HEK293 (cell line): ENCODE data around the gene TRAF3IP1.
"Not testable (repeated sequence)": the region's sequence is repeated elsewhere in the genome, so short reads cannot be mapped to it uniquely, and the experiment has no call there.

Experiments used
- CTCF ChIA-PET: fragments of 350-600 bp; formaldehyde crosslinking; extraction: SDS; loops from one replicate; lab custom pipeline; 2021; ENCODE audit warnings: antibody characterized with exemption; lab: Yijun Ruan, JAX
- POLR2A ChIA-PET: fragments of 300-600 bp; formaldehyde crosslinking; extraction: SDS; loops from one replicate; lab custom pipeline; 2020; ENCODE audit warnings: antibody characterized with exemption, inconsistent platforms; lab: Yijun Ruan, JAX
- H3K27ac ChIP-seq: fragments of 200-500 bp; sonication (Bioruptor generic); 2 replicates; pipeline ENCODE4 v1.5.1; 2014; ENCODE audit warnings: low read depth, low read length, control low read depth, inconsistent platforms; ENCODE audit errors: extremely low read depth
- H3K36me3 ChIP-seq, 2 experiments: fragments of 200-500 bp in 1 of 2; sonication (Bioruptor generic) in 1 of 2; 1 replicate in 1 of 2; 2 replicates in 1 of 2; pipeline ENCODE4 v1.5.1; 2014 to 2017; ENCODE audit warnings: inconsistent platforms in 2 of 2, low read length in 2 of 2; ENCODE audit not compliant: control insufficient read depth in 2 of 2, insufficient read depth in 1 of 2
- H3K4me1 ChIP-seq: fragments of 200-500 bp; sonication (Bioruptor generic); 2 replicates; pipeline ENCODE4 v1.5.1; 2014; ENCODE audit warnings: mild to moderate bottlenecking, low read length, inconsistent platforms; ENCODE audit not compliant: control insufficient read depth, insufficient read depth
- H3K4me3 ChIP-seq: 2 replicates; pipeline ENCODE4 v1.5.1; 2011; ENCODE audit warnings: low read depth, mild to moderate bottlenecking, control low read depth, low read length, moderate library complexity
- H3K9me3 ChIP-seq: fragments of 200-500 bp; sonication (Bioruptor generic); 2 replicates; pipeline ENCODE4 v1.5.1; 2014; ENCODE audit warnings: low read depth, low read length, inconsistent platforms; ENCODE audit not compliant: control insufficient read depth, insufficient read depth
- BCL11A ChIP-seq: fragments of 450-650 bp; formaldehyde crosslinking; IDR thresholded peaks from 2 replicates; pipeline ENCODE4 v1.5.1; 2016; ENCODE audit warnings: low read depth, missing biosample characterization, missing genetic modification characterization
- IKZF3 ChIP-seq: fragments of 450-650 bp; IDR thresholded peaks from 2 replicates; pipeline ENCODE4 v1.5.0; 2018; ENCODE audit warnings: missing biosample characterization, mild to moderate bottlenecking, missing genetic modification characterization, moderate library complexity
- REPIN1 ChIP-seq: fragments of 450-650 bp; formaldehyde crosslinking; IDR thresholded peaks from 2 replicates; pipeline ENCODE4 v1.5.1; 2017; ENCODE audit warnings: missing biosample characterization, missing genetic modification characterization, low read depth
- SCRT2 ChIP-seq: fragments of 450-650 bp; formaldehyde crosslinking; IDR thresholded peaks from 2 replicates; pipeline ENCODE4 v1.5.1; 2016; ENCODE audit warnings: missing biosample characterization, missing genetic modification characterization
- TCF7L2 ChIP-seq: IDR thresholded peaks from 2 replicates; pipeline ENCODE4 v1.6.1; 2011; ENCODE audit warnings: low read depth, mild to moderate bottlenecking, inconsistent platforms, low read length, moderate library complexity, borderline replicate concordance
- ZEB2 ChIP-seq: fragments of 450-650 bp; formaldehyde crosslinking; IDR thresholded peaks from 2 replicates; pipeline ENCODE4 v1.5.1; 2016; ENCODE audit warnings: missing biosample characterization, missing genetic modification characterization
- ZNF214 ChIP-seq: fragments of 450-650 bp; formaldehyde crosslinking; IDR thresholded peaks from 2 replicates; pipeline ENCODE4 v1.5.1; 2017; ENCODE audit warnings: missing biosample characterization, mild to moderate bottlenecking, missing genetic modification characterization, borderline replicate concordance
- ZNF324 ChIP-seq: fragments of 450-650 bp; formaldehyde crosslinking; IDR thresholded peaks from 2 replicates; pipeline ENCODE4 v1.5.1; 2016; ENCODE audit warnings: missing biosample characterization, missing genetic modification characterization
- ZNF362 ChIP-seq: fragments of 450-650 bp; formaldehyde crosslinking; IDR thresholded peaks from 2 replicates; pipeline ENCODE4 v1.5.1; 2016; ENCODE audit warnings: missing biosample characterization, missing genetic modification characterization
- ZNF366 ChIP-seq: fragments of 450-650 bp; formaldehyde crosslinking; conservative IDR thresholded peaks from 2 replicates; pipeline ENCODE4 v1.5.1; 2016; ENCODE audit warnings: missing biosample characterization, missing genetic modification characterization
- ZNF433 ChIP-seq: fragments of 450-650 bp; formaldehyde crosslinking; IDR thresholded peaks from 2 replicates; pipeline ENCODE4 v1.5.1; 2016; ENCODE audit warnings: missing biosample characterization, missing genetic modification characterization, low read depth
- ZNF585B ChIP-seq: fragments of 450-650 bp; formaldehyde crosslinking; IDR thresholded peaks from 2 replicates; pipeline ENCODE4 v1.5.1; 2016; ENCODE audit warnings: missing biosample characterization, missing genetic modification characterization
- ZNF621 ChIP-seq: fragments of 450-650 bp; formaldehyde crosslinking; IDR thresholded peaks from 2 replicates; pipeline ENCODE4 v1.5.1; 2017; ENCODE audit warnings: missing biosample characterization, missing genetic modification characterization
- ZNF639 ChIP-seq: fragments of 450-650 bp; formaldehyde crosslinking; IDR thresholded peaks from 2 replicates; pipeline ENCODE4 v1.5.1; 2016; ENCODE audit warnings: missing biosample characterization, missing genetic modification characterization
- ZNF704 ChIP-seq: fragments of 450-650 bp; formaldehyde crosslinking; IDR thresholded peaks from 2 replicates; pipeline ENCODE4 v1.5.1; 2016; ENCODE audit warnings: missing biosample characterization, missing genetic modification characterization
- ZNF830 ChIP-seq: fragments of 450-650 bp; IDR thresholded peaks from 2 replicates; pipeline ENCODE4 v1.5.0; 2018; ENCODE audit warnings: missing biosample characterization, missing genetic modification characterization, low read depth, mild to moderate bottlenecking, moderate library complexity
- TF ChIP-seq, protein P1 (sequence below): fragments of 450-650 bp; formaldehyde crosslinking; IDR thresholded peaks from 2 replicates; pipeline ENCODE4 v1.5.1; 2016; ENCODE audit warnings: missing biosample characterization, missing genetic modification characterization

TRAF3IP1 gene

GRCh38 chr2:238320246-238320647 lies at the start of gene TRAF3IP1 (continued):
- TF ChIP-seq, protein P1, sequence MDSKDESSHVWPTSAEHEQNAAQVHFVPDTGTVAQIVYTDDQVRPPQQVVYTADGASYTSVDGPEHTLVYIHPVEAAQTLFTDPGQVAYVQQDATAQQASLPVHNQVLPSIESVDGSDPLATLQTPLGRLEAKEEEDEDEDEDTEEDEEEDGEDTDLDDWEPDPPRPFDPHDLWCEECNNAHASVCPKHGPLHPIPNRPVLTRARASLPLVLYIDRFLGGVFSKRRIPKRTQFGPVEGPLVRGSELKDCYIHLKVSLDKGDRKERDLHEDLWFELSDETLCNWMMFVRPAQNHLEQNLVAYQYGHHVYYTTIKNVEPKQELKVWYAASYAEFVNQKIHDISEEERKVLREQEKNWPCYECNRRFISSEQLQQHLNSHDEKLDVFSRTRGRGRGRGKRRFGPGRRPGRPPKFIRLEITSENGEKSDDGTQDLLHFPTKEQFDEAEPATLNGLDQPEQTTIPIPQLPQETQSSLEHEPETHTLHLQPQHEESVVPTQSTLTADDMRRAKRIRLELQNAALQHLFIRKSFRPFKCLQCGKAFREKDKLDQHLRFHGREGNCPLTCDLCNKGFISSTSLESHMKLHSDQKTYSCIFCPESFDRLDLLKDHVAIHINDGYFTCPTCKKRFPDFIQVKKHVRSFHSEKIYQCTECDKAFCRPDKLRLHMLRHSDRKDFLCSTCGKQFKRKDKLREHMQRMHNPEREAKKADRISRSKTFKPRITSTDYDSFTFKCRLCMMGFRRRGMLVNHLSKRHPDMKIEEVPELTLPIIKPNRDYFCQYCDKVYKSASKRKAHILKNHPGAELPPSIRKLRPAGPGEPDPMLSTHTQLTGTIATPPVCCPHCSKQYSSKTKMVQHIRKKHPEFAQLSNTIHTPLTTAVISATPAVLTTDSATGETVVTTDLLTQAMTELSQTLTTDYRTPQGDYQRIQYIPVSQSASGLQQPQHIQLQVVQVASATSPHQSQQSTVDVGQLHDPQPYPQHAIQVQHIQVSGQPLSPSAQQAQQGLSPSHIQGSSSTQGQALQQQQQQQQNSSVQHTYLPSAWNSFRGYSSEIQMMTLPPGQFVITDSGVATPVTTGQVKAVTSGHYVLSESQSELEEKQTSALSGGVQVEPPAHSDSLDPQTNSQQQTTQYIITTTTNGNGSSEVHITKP (tag by site-specific recombination) = no peak
- TF ChIP-seq ZNF214 (no peak), ZEB2 (no peak), TCF7L2 (no peak)

- H3K4me1 ChIP-seq = no peaks in the 10 kb centered on the region
- POLR2A ChIA-PET = no interaction called here
These were observed 49.7 kb upstream of the TRAF3IP1 start for GRCh38 chr2:238270606-238271005.

GRCh38 chr2:238271061-238271554 lies 49.2 kb upstream of the TRAF3IP1 start:
- H3K27ac ChIP-seq = no peak overlapping the region
- POLR2A ChIA-PET = no interaction called here
- no peak overlapping the region for H3K4me3 ChIP-seq
- CTCF ChIA-PET = interaction anchor here (0.8 kb wide), 1 partner anchor 699 kb away, joined by 3 read pairs; no protein-coding TSS in a partner anchor
- H3K4me1 ChIP-seq = no peaks in the 10 kb centered on the region
- no peak for TF ChIP-seq ZNF433 (tag by site-specific recombination)
- no peak for TF ChIP-seq ZNF830 (tag by site-specific recombination)
- H3K36me3 ChIP-seq = peaks cover 0 to 26% of the 10 kb centered on the region in 2 experiments; a peak in 1 of 3 replicates
- no peaks in the 10 kb centered on the region for H3K9me3 ChIP-seq

More at GRCh38 chr2:238270606-238271005, 49.7 kb upstream of the TRAF3IP1 start:
- TF ChIP-seq ZNF704 (tag by site-specific recombination) = no peak
- TF ChIP-seq ZNF324 (tag by site-specific recombination) = no peak
- no peak for TF ChIP-seq ZNF366
- TF ChIP-seq ZNF639 (tag by site-specific recombination) = no peak
- TF ChIP-seq SCRT2 (tag by site-specific recombination) = no peak
- TF ChIP-seq BCL11A (tag by site-specific recombination) = no peak
- no peak for TF ChIP-seq IKZF3 (tag by site-specific recombination)
- no peak for TF ChIP-seq ZNF585B (tag by site-specific recombination)
- no peak for TF ChIP-seq ZNF621 (tag by site-specific recombination)
- no peak for TF ChIP-seq REPIN1 (tag by site-specific recombination)
- no peak for TF ChIP-seq ZNF362
- TF ChIP-seq, all 188 proteins: peak for 0
- no peak overlapping the region for H3K27ac ChIP-seq
- CTCF ChIA-PET = interaction anchor here (0.7 to 0.8 kb wide), 2 partner anchors 437 to 699 kb away, joined by 3 read pairs; no protein-coding TSS in a partner anchor
- no peak overlapping the region for H3K4me3 ChIP-seq
- no peaks in the 10 kb centered on the region for H3K9me3 ChIP-seq
- H3K36me3 ChIP-seq = peaks cover 0 to 24% of the 10 kb centered on the region in 2 experiments; a peak in 1 of 3 replicates

- H3K4me1 ChIP-seq, H3K27ac ChIP-seq, H3K9me3 ChIP-seq, H3K4me3 ChIP-seq, POLR2A ChIA-PET: not testable (repeated sequence)
- CTCF ChIA-PET = interaction anchor here (0.6 to 0.9 kb wide), 3 partner anchors 12 to 42 kb away, joined by 3 to 4 read pairs (median 3); no protein-coding TSS in a partner anchor
- H3K36me3 ChIP-seq = peaks cover 0 to 32% of the 10 kb centered on the region in 2 experiments; a peak in 1 of 3 replicates
These were observed 48.6 kb upstream of the TRAF3IP1 start for GRCh38 chr2:238271686-238272085.
